BE2C (cell line): ENCODE data around the gene ZFP91.
"Not testable (repeated sequence)": the region's sequence is repeated elsewhere in the genome, so short reads cannot be mapped to it uniquely, and the experiment has no call there.

Experiments
- DNase-seq: peaks from one replicate; pipeline ENCODE4 v3.0.0-alpha.2; 2020
- H3K27me3 ChIP-seq: fragments of 250-450 bp; sonication (Bioruptor Pico); 2 replicates; pipeline ENCODE4 v1.5.1; 2020; ENCODE audit warnings: mild to moderate bottlenecking
- H3K36me3 ChIP-seq: fragments of 250-450 bp; sonication (Bioruptor Pico); 2 replicates; pipeline ENCODE4 v1.5.1; 2020; ENCODE audit warnings: mild to moderate bottlenecking
- H3K4me1 ChIP-seq: fragments of 250-450 bp; sonication (Bioruptor Pico); 2 replicates; pipeline ENCODE4 v1.5.1; 2020
- H3K4me3 ChIP-seq: 2 replicates; pipeline ENCODE4 v1.5.1; 2011; ENCODE audit warnings: low read depth, low read length
- H3K9me3 ChIP-seq: fragments of 250-450 bp; sonication (Bioruptor Pico); 2 replicates; pipeline ENCODE4 v1.5.1; 2020
- TF ChIP-seq, protein P1 (sequence below): IDR thresholded peaks from 2 replicates; pipeline ENCODE4 v1.5.1; 2012; ENCODE audit warnings: mild to moderate bottlenecking, low read depth, low read length

Gene ZFP91

DNA sequence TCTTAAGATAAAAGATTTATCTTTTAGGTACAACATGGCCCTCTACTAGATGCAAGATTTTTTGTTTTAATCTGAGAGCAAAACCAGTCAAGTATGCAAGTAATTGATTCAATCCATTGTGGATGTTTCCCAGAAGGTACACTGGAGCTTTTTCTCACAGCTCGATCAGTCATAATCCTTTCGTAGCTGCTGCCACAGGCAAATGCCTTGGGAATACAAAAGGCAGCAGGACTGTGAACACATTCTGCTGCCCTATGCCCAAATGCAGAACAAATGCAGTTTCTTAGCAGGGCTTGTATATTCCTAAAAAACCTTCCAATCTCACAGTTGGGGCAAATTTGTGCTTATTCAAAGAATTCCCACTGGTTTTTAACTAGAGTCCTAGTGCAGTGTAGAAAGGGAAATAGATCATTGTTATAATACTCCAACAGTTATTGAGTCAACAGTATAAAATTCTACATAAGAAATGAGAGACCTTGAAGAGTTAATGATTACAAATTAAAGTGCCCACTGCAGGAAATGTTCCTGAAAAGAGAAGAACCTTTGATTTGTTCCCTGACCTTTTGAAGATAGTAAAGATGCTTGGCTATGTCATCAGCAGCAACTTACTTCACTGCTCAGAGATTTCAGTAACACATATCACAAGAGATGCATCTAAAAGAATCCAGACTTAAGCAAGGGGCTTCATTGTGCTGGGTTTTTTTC, 17.3 kb upstream of the ZFP91 start:
- no peaks in the 10 kb centered on the region for H3K36me3 ChIP-seq
- no peaks in the 10 kb centered on the region for H3K9me3 ChIP-seq
- DNase-seq, result no peak
- no peak overlapping the region for H3K4me3 ChIP-seq
- no peaks in the 10 kb centered on the region for H3K27me3 ChIP-seq
- TF ChIP-seq, protein P1, sequence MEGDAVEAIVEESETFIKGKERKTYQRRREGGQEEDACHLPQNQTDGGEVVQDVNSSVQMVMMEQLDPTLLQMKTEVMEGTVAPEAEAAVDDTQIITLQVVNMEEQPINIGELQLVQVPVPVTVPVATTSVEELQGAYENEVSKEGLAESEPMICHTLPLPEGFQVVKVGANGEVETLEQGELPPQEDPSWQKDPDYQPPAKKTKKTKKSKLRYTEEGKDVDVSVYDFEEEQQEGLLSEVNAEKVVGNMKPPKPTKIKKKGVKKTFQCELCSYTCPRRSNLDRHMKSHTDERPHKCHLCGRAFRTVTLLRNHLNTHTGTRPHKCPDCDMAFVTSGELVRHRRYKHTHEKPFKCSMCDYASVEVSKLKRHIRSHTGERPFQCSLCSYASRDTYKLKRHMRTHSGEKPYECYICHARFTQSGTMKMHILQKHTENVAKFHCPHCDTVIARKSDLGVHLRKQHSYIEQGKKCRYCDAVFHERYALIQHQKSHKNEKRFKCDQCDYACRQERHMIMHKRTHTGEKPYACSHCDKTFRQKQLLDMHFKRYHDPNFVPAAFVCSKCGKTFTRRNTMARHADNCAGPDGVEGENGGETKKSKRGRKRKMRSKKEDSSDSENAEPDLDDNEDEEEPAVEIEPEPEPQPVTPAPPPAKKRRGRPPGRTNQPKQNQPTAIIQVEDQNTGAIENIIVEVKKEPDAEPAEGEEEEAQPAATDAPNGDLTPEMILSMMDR, result no peak
- no peaks in the 10 kb centered on the region for H3K4me1 ChIP-seq

- DNase-seq, result no peak
- Histone ChIP-seq H3K36me3 (no peaks in the 10 kb centered on the region), H3K9me3 (no peaks in the 10 kb centered on the region), H3K27me3 (no peaks in the 10 kb centered on the region), H3K4me3 (no peak overlapping the region), H3K4me1 (no peaks in the 10 kb centered on the region)
- TF ChIP-seq, protein P1, result no peak
These were observed 16.5 kb upstream of the ZFP91 start for GRCh38 chr11:58562375-58562800.

GRCh38 chr11:58564231-58564630, 14.6 kb upstream of the ZFP91 start:
- TF ChIP-seq, protein P1, result no peak

DNA sequence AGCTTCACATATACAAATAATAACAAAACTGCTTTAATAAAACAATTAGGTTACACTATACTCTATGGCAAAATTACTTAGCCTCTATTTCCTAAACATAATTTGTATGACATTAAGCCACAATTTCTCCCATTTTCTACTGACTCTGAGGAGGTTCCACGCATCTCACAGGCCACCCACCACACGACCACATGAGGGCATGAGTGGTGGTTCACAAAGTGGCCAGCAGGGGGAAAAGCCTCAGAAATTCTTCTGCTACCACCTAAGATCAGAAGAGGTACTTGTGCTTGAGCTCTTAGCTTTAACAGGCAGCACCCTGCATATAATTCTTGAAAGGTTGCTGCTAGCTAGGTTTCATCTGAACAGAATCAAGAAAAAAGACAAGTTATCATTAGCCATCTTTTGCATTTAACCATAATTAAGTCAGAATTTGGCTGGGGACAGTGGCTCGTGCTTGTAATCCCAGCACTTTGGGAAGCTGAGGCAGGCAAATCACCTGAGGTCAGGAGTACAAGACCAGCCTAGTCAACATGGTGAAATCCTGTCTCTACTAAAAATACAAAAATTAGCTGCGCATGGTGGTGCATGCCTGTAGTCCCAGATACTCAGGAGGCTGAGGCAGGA, 10.9 kb upstream of the ZFP91 start:
- Histone ChIP-seq H3K27me3 (no peaks in the 10 kb centered on the region), H3K4me3 (no peak overlapping the region), H3K4me1 (no peaks in the 10 kb centered on the region), H3K9me3 (no peaks in the 10 kb centered on the region), H3K36me3 (no peaks in the 10 kb centered on the region)
- DNase-seq, result peak; percentile 42
- TF ChIP-seq, protein P1, result peak; percentile 68

More at GRCh38 chr11:58564231-58564630, 14.6 kb upstream of the ZFP91 start:
- Histone ChIP-seq H3K36me3 (no peaks in the 10 kb centered on the region), H3K4me1 (no peaks in the 10 kb centered on the region), H3K9me3 (no peaks in the 10 kb centered on the region), H3K27me3 (no peaks in the 10 kb centered on the region), H3K4me3 (no peak overlapping the region)
- DNase-seq, result no peak

- not testable (repeated sequence) for DNase-seq, H3K4me1 ChIP-seq, H3K36me3 ChIP-seq
These were observed 6.0 kb upstream of the ZFP91 start for GRCh38 chr11:58572906-58573305.

GRCh38 chr11:58573451-58574104, 5.3 kb upstream of the ZFP91 start:
- TF ChIP-seq, protein P1, result no peak
- no peaks in the 10 kb centered on the region for H3K27me3 ChIP-seq
- H3K4me1 ChIP-seq, result no peaks in the 10 kb centered on the region
- no peak for DNase-seq
- H3K9me3 ChIP-seq, result no peaks in the 10 kb centered on the region
- no peaks in the 10 kb centered on the region for H3K36me3 ChIP-seq
- H3K4me3 ChIP-seq, result no peak overlapping the region

More at GRCh38 chr11:58572906-58573305, 6.0 kb upstream of the ZFP91 start:
- H3K4me3 ChIP-seq, H3K27me3 ChIP-seq, H3K9me3 ChIP-seq: not testable (repeated sequence)
